NOMO-1 treated with DMSO at 0.1 percent for 48 hours (cell line): ENCODE measurements around the gene TSC1.
A peak's percentile ranks its signal among the peaks of the same experiment; 100 is the strongest.
"Not testable (repeated sequence)": the region's sequence is repeated elsewhere in the genome, so short reads cannot be mapped to it uniquely, and the experiment has no call there.

ENCODE experiments used
- DNase-seq: peaks from one replicate; lab custom pipeline; 2025; ENCODE audit not compliant: unreplicated experiment; lab: John Stamatoyannopoulos, UW

TSC1 gene

GRCh38 chr9:132978112-132978450, 33.7 kb upstream of the TSC1 start:
- no peak for DNase-seq

- DNase-seq: no peak
These were observed 32.2 kb upstream of the TSC1 start for GRCh38 chr9:132976571-132976970.

GRCh38 chr9:132975961-132976360, 31.5 kb upstream of the TSC1 start:
- no peak for DNase-seq

GRCh38 chr9:132973713-132974112, 29.3 kb upstream of the TSC1 start:
- DNase-seq: peak; percentile 10

GRCh38 chr9:132973166-132973565, 28.8 kb upstream of the TSC1 start:
- no peak for DNase-seq

GRCh38 chr9:132970324-132971062, 26.1 kb upstream of the TSC1 start:
- no peak for DNase-seq

GRCh38 chr9:132969783-132970182, 25.4 kb upstream of the TSC1 start:
- no peak for DNase-seq

- DNase-seq: not testable (repeated sequence)
These were observed 23.5 kb upstream of the TSC1 start for GRCh38 chr9:132967908-132968307.

- no peak for DNase-seq
These were observed 21.1 kb upstream of the TSC1 start for GRCh38 chr9:132965478-132965877.

- no peak for DNase-seq
These were observed 16.6 kb upstream of the TSC1 start for GRCh38 chr9:132961002-132961401.

GRCh38 chr9:132957805-132958204, 13.4 kb upstream of the TSC1 start:
- DNase-seq: no peak

- DNase-seq: no peak
These were observed 11.4 kb upstream of the TSC1 start for GRCh38 chr9:132955768-132956167.

GRCh38 chr9:132955123-132955522, 10.7 kb upstream of the TSC1 start:
- DNase-seq: no peak

GRCh38 chr9:132949709-132950108, 5.3 kb upstream of the TSC1 start:
- no peak for DNase-seq

- DNase-seq: no peak
These were observed 4.2 kb upstream of the TSC1 start for GRCh38 chr9:132948482-132949050.

- no peak for DNase-seq
These were observed 3.3 kb upstream of the TSC1 start for GRCh38 chr9:132947756-132948155.

- no peak for DNase-seq
These were observed 2.3 kb upstream of the TSC1 start for GRCh38 chr9:132946631-132947295.

GRCh38 chr9:132946211-132946610, 1.8 kb upstream of the TSC1 start:
- no peak for DNase-seq

GRCh38 chr9:132945186-132946130, 1.0 kb upstream of the TSC1 start:
- no peak for DNase-seq

GRCh38 chr9:132943651-132944293, 644 bp downstream of the TSC1 start:
- DNase-seq: peak; percentile 24
